Melanocyte of skin (primary cell): ENCODE data around the gene FRMD3. TPM values are rescaled to one million over a fixed set of nuclear protein-coding genes. Genes with fewer than 3 reads are reported as not detected.

ENCODE experiments used
- small RNA-seq, 2 donors: library from RNA; depleted of rRNA; stranded (forward); fragments of <200 nt; gene quantifications; one replicate each; pipeline ENCODE3, GENCODE V24; 2012
- total RNA-seq, 2 donors: library from RNA; depleted of rRNA; stranded (reverse); fragments of >200 nt; gene quantifications; 2 replicates each; pipeline ENCODE4 v1.2.3, GENCODE V29; 2012

The FRMD3 gene
- under 1 TPM; under 0.01 TPM for total RNA-seq

DNA sequence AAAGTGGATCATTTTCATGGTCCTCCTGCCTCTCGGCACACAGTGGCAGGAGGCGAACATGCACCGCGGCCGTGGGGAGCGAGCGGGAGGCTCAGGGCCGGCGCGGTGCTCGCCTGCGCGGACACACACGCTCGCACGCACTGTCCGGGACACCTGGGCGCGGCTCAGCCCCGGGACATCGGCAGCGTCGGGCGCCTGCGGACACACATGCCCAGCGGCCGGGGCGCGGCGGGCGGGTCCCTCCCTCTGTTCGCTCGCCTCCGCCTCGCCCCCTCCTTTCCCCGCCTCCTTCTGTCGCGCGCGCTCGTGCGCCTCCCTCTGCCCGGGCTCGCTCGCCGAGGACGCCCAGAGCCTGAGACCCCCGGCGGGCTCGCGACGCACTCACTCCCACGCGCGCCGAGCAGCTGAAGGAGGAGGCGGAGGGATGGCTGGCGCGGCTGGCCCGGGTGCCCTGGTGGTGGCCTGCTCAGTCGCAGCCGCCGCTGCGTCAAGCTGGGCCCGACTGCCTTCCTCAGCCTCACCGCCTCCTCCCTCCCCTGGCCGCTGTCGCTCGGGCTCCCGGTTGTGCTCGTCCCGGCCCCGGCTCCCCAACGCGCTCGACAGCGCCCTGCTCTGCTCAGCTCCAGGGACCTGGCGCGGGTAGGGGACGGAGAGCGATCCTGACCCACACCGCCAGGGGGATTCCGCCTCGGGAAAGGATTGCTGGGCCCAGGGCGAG lies at the start of gene FRMD3:
FRMD3 (minus strand) TSS at position 230 of the 718 bp plus-strand sequence; CDS start at position 60, 170 bp downstream.

Small RNAs within 50 kb of the gene (small RNA-seq; reads per million reads assigned to genes)
- gene AL137847.3 (0 reads per million in 2 donors), gene RN7SKP242 (0 reads per million in 2 donors), gene RNU4-29P (0 to 0.29 reads per million in 2 donors)

Other genes with a start within 250 kb of the FRMD3 start
- gene IDNK, start 84.7 kb upstream of the FRMD3 start, total RNA-seq = 1 to 10 TPM; 1.3 to 2.1 TPM
- 100 to 1,000 TPM; 120 to 131 TPM for gene UBQLN1, start 169.6 kb upstream of the FRMD3 start, total RNA-seq